SKM-1 treated with dmso at 0.1 percent for 144 hours (cell line): Measurements from ENCODE around the gene WDR89.
"Not testable (repeated sequence)": the region's sequence is repeated elsewhere in the genome, so short reads cannot be mapped to it uniquely, and the experiment has no call there.

Experiments used
- DNase-seq: peaks from one replicate; lab custom pipeline; 2025; ENCODE audit not compliant: unreplicated experiment; lab: John Stamatoyannopoulos, UW

WDR89 gene

DNA sequence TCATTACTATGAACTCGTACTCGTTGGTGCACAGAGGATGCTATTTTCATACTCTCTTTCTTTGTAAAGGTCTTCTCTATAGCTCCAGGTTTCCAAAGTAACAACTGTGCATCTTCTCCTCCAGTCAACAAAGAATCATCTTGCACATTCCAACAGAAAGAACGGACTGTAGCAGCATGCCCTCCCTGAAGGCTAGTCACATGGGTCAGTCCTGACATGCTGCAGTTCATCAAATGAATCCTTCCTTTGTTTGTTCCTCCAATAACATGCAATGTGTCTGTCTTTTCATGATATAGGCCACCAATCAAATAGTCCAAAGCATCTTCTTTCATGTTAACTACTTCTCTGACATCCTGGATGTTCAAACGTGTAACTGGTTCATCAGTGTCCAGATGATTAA, 42.9 kb downstream of the WDR89 start:
- DNase-seq, result no peak

DNA sequence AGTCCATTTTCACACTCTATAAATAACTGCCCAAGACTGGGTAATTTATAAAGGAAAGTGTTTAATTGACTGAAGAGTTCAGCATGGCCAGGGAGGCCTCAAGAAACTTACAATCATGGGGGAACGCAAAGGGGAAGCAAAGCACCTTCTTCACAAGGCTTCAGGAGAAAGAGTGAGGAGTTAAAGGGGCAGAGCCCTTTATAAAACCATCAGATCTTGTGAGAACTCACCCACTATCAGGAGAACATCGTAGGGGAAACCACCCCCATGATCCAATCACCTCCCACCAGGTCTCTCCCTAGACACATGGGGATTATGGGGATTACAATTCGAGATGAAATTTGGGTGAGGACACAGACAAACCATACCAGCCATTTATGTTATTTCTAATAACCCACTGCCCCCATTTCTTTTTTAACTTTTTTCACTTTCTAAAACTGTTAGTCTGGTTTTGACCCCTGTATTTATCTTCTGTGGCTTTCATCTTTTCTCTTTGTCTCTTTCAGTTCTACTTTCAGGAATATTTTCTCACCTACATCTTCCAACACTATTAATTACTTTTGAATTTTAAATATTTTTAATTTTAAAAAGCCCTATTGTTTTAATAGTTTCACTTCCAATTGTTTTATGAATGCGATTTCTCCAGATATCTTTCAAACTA, 44.5 kb downstream of the WDR89 start:
- DNase-seq, result no peak

DNA sequence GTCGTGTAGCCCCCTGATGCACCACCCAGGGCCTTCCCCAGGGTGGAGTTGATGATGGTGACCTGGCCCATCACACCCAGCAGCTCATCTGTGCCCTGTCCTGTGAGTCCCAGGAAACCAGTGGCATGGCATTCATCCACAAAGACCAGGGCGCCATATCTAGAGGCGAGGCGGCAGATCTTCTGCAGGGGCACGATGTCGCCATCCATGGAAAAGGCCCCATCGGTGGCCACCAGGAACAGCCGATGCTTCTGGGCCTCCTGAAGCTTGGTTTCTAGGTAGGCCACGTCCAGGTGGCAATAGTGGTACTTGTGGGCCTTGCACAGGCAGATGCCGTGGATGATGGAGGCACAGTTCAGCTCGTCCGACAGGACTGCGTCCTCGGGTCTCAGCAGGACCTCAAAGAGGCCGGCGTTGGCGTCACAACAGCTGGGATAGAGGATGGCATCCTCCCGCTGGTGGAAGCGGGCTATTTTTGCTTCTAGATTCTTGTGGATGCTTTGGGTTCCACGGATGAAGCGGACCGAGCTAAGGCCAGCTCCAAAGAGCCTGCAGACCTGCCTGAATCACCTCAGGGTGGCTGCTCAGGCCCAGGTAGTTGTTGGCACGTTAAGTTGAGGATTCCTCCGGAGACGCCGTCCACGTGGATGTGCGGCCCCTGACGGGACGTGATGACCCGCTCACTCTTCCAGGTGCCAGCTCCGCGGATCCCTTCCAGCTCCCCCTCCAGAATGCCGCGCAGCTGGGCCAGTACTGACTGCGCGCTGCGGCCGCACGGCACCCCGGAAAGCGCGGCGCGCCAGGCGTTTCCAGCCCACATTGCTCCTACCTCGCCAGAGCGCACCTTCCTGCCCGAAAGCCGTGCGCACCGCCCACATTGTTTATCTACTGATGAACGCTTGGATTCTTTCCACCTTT, 47.0 kb downstream of the WDR89 start:
- DNase-seq, result no peak

DNA sequence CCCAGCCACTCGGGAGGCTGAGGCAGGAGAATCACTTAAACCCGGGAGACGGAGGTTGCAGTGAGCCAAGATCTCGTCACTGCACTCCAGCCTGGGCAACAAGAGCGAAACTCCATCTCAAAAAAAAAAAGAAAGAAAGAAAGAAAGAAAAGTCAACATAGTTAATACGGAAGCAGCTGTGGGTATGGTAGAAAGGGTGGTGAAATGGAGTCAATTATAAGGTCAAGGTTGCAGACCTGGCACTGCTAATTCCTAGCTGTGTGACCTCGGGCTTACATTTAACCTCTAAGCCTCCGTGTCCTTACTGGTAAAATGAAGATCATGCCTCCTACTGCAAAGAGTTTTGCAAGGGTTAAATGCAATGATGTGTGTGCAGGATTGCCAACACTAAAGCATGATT, 58.6 kb downstream of the WDR89 start:
- not testable (repeated sequence) for DNase-seq

DNA sequence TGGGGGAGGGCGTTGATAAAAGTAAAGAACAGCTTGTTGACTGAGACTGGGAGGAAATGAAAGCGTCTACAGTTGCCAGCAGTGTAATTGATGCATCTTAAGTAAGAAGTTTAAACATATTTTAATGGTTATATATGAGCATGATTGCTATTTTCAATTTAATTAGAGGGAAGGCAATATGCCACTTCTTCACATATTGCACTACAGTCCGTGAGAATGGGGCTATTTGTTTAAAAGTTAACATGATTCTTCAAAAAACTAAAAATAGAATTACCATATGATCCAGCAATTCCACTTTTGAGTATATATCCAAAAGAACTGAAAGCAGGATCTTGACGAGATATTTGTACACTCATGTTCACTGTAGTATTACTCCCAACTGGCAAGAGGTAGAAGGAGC, 60.2 kb downstream of the WDR89 start:
- no peak for DNase-seq

DNA sequence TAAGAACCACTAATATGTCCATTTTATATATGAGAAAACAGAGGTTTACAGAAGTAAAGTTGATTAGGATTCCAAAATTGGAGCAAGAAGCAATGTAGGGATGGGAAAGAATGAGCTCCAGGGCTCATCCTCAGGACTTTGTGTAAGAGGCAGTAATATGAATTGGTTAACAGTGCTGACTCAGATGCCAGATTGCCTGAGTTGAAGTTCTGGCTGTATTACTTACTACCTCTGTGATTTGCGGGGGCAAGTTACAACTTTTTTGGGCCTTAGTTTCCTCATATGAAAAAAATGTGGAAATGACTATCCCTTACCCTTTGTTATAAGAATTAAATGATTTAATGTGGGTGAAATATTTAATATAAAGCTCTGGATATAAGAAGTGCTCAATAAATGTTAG, 63.4 kb downstream of the WDR89 start:
- DNase-seq, result no peak

DNA sequence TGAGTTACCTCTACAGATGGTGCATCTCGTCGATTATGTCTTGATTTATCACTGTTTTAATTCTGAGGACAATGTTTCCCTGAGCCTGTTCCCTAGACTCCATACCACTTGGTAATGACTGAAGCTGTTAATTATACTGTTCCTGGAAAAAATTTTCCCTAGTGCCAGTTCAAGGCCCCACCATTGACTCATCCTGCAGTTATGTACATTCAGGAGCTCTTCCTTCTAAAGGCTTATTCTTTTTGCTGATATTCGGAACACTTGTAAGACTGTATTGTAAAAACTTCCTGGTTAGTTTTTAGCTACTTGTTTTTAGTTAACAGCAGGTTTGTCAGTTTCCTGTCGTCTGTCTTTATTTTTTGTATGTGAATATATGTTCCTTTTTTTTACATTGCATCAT, 68.1 kb downstream of the WDR89 start:
- DNase-seq, result no peak

DNA sequence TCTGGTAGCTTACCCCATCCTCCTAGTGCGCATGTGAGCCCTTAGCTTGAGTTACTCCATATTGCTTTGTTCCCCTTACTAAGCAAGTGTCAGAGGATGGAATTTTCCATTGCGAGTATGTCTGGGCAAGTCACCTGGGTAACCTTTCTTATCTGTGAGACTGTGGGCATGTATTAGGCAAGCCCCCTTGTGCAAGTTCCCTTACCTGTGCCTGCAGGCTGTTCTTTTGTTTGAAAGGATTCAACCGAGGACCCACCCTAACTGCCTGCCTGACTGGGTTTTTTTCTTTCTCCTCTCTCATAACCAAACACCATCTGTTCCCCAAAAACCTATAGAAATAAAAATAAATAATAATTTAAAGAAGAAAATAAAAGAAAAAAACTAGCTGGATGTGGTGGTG, 76.2 kb downstream of the WDR89 start:
- no peak for DNase-seq

DNA sequence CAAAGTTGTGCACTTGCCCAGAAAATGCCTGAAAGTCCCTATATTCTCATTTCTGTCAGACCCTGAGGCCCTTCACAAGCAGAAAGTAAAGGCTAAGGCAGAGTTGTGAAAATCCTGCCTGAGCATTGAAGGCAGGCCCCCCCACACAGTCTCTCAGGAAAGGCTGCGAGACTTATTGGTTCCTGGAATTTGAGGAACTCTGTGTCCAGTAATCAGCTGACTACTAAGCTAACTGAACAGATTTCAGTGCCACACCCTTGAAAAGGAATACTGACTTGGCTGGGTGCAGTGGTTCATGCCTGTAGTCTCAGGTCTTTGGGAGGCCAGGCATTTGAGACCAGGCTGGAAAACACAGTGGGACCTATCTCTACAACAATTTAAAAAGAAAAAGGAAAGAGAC, 77.4 kb downstream of the WDR89 start:
- DNase-seq, result no peak

DNA sequence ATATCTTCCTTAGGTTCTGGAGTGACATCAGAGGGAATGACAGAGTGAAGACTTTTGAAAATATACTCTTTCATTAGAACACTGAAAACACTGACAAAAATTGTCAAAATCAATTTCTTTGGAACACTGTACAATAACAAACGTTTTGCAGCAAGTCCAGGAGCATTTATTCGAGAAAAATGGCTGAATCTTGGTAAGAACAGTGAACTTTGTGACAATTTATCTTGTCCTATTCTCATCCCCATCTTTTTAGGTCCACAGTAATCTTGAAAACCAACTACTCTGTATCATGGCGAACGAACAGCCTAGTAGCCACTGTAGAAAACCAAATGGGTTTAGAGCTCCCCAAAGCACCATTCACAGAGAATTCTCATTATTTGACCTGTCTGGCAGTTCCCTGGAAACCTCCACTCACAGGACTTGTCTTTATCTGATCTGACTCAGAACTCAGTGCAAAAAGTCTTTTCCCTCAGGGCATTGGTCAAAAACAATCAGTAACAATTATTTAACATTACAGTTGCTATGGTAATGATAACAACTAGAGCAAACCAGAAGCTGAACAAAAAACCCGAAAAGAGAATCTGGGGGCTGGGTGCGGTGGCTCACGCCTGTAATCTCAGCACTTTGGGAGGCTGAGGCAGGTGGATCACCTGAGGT, 78.2 kb downstream of the WDR89 start:
- no peak for DNase-seq

DNA sequence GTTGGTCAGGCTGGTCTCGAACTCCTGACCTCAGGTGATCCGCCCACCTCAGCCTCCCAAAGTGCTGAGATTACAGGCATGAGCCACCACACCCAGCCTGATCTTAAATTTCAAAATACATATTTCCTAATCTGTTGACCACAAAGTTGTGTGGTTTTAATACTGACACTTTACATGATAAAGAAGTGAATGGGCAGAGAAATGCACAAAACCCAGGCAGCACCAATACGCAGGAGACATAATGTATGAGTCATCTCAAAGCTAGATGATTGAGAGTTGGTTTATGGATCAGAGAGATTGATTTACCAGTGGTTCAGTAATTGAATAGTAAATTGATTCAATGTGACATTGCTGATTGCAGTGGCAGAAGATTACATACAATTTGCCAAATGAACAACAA, 79.3 kb downstream of the WDR89 start:
- no peak for DNase-seq

DNA sequence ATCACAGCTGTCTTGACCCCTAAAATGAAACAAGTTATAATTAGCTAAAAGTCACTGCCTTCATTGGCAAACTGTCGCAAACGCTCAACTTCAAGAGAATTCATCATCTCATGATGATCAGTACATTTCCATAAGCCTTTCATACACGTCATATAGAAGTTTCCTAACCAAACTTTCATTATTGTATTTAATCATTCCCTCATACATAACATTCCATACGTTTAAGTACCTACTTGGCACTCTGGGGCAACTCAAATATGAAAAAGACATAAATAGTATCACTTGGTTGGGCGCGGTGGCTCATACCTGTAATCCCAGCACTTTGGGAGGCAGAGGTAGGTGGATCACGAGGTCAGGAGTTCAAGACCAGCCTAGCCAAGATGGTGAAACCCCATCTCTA, 86.1 kb downstream of the WDR89 start:
- no peak for DNase-seq

DNA sequence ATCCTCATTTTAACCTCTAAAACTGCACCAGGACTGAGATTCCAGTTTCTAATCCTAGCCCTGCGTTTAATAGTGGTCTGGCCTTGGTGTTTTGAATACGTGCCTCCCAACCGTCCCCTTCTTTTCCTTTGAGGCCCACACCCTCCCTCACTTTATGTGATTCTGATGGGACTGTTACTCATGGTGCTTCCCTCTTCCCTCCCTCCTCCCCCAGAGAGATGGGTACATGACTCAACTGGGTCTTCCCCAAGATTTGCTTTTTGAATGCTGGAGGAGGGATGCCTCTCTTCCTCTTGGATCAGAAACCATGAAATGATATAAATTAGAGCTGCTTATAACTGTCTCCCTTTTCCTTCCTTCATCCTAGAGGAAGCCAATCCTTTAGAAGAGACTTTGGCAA, 90.3 kb downstream of the WDR89 start:
- no peak for DNase-seq

DNA sequence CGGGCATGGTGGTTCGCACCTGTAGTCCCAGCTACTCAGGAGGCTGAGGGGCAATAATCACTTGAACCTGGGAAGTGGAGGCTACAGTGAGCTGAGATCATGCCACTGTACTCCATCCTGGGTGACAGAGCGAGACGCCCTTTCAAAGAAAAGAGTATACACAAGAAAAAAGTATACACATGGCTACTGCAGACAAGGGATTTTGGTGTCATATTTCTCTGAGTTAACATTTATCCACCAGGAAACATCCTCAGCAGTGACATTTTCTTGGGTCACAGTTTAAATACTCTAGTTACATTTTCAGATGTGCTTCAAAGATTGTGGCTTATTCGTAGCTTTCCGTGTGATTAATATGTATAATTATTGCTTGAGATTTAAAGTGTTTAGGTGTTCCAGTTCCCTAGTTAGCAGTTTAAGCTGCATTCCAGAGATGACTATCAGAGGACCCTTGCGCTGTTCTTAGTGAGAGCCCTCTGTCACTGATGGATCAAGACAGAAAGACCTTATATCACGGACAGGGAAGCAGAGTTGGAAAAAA, 93.8 kb downstream of the WDR89 start:
- no peak for DNase-seq
